Activated T-helper 17 cell treated with anti-CD3 and anti-CD28 coated beads, Interleukin-2, amount 50 U/mL, for 72 hours (primary cell): ENCODE results near the gene NUDT2. TPM values are rescaled to one million over a fixed set of nuclear protein-coding genes. Genes with fewer than 3 reads are reported as not detected.
A peak's percentile ranks its signal among the peaks of the same experiment; 100 is the strongest.
"Not testable (repeated sequence)": the region's sequence is repeated elsewhere in the genome, so short reads cannot be mapped to it uniquely, and the experiment has no call there.

Source experiments
- ATAC-seq: fragments of 150-1000 bp; cut with Tn5 transposase; replicated peaks from 2 replicates; pipeline ENCODE4 v1.10.0; 2021; ENCODE audit warnings: mild to moderate bottlenecking, moderate library complexity
- H3K27ac Mint-ChIP-seq: one replicate; pipeline ENCODE4 v1.8.0; 2022; ENCODE audit warnings: mixed read lengths
- H3K27me3 Mint-ChIP-seq: one replicate; pipeline ENCODE4 v1.8.0; 2022; ENCODE audit warnings: mixed read lengths
- H3K36me3 Mint-ChIP-seq: one replicate; pipeline ENCODE4 v1.8.0; 2022; ENCODE audit warnings: low read depth, mild to moderate bottlenecking, mixed read lengths
- H3K4me1 Mint-ChIP-seq: one replicate; pipeline ENCODE4 v1.8.0; 2022; ENCODE audit warnings: mixed read lengths
- H3K4me3 Mint-ChIP-seq: one replicate; pipeline ENCODE4 v1.8.0; 2022; ENCODE audit warnings: mild to moderate bottlenecking, mixed read lengths
- H3K9me3 Mint-ChIP-seq: one replicate; pipeline ENCODE4 v1.8.0; 2022; ENCODE audit warnings: mixed read lengths
- total RNA-seq, 2 donors: library from RNA; stranded (reverse); gene quantifications; one replicate each; pipeline ENCODE4 v1.2.3, GENCODE V29; 2022

Gene NUDT2
- total RNA-seq, 2 donors from 2014 or later = 31.2 to 34.9 TPM

DNA sequence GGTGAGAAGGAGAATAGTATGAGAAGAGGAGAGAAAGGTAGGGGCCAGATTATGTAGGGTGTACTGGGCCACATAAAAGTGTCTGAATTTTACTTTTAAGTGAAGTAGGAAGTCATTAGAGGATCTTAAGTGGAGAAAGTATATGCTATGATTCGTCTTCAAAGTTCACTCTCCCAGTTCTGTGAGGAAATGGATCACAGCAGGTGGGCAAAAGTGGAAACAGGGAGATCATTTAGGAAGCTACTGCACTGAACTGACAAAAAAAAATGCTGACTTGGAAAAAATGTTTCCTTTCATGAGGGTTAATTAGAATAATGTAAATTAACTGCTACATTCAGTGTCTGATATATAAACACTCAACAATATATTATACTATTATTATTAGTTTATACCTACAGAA, 2.7 kb upstream of the NUDT2 start:
- Mint-ChIP-seq H3K27me3 (no peaks in the 10 kb centered on the region), H3K4me3 (no peak overlapping the region), H3K4me1 (peaks cover 12% of the 10 kb centered on the region), H3K36me3 (peaks cover 13% of the 10 kb centered on the region), H3K9me3 (no peaks in the 10 kb centered on the region), H3K27ac (peak overlapping the region; percentile 34)
- ATAC-seq = no peak

DNA sequence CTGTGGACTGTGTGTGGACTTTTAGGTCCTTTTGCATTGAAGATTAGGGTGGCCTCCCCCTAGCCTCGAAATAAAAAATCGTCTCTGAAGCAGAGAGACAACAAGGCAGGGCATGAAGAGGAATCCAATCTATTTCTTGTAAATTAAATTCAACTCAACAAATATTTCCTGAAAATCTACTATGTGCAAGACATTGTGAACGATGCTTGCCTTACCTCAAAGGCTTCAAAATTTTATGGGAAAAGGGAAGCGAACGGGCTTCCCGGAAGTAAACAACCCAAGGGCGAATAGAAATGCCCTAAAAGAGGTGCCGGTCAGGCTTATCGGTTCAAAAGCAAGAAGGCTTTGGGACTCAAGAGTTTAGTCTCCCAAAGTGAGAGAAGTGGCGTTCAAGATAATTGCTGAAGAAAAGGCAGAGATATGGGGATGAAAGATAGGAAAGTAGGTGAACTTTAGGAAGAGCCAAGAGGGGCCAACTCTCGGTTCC, 826 bp upstream of the NUDT2 start:
- Mint-ChIP-seq H3K4me3 (peak overlapping the region; percentile 98), H3K4me1 (peaks cover 24% of the 10 kb centered on the region), H3K36me3 (peaks cover 13% of the 10 kb centered on the region), H3K27me3 (no peaks in the 10 kb centered on the region), H3K9me3 (no peaks in the 10 kb centered on the region), H3K27ac (peak overlapping the region; percentile 99)
- no peak for ATAC-seq

DNA sequence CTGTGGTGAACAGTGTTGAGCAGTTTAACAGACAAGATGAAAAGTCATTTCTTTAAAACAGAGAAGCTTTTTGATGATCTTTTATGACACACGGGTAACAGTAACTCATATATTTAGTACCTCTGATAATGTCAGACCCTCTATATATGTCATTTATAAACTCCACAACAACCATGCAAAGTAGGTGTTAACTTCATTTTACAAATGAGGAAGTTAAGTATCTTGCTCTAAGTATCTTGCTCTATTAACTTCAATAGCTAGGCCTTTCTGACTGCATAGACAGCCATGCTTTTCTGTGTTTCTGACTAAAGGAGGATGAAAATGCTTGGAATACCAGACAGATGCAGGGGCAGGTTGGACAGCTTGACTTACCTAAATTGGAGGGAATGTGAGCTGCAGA, 1.8 kb downstream of the NUDT2 start:
- Mint-ChIP-seq H3K4me3 (peak overlapping the region; percentile 3), H3K36me3 (peaks cover 16% of the 10 kb centered on the region), H3K27me3 (no peaks in the 10 kb centered on the region), H3K9me3 (no peaks in the 10 kb centered on the region), H3K4me1 (peaks cover 18% of the 10 kb centered on the region), H3K27ac (no peak overlapping the region)
- ATAC-seq = no peak

DNA sequence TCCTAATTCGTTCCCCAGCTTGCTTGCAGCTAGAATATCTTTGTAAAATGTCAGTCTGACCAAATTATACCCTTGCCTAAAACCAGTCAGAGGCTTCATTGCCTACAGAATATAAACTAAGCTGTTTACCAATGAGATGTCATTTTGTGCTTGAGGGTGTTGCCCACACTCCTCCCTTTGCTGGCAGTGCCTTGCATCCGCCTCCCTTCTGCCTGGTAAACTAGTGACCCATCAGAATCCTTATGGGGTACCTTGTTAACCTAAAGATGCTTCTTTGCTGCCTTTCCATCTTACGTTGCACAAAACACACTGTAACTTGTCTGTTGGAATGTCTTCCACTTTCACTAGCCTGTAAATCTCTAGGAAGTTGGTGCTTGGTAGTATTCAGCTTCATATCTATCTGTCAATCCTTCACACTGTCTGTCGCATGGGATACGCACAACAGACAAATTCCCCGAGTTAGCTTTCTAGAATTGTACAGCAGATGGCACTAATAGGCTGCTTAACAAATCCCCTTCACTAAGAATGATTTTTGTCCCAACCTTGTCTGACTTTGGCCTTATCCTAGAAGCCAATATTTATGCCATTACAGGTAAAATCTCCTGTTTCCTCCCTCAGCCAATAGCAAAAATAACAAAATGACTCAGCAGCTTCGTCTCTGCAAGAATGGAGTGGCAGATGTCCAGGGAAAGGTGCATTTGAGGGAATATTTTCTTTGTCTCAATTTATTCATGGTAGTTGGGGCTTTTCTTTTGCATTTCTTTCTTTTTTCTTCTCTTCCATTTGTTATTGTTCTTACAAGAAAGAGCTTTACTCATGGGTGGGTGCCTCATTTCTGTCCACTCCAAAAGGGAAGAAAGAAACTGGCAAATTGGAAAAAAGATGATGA, 3.0 kb downstream of the NUDT2 start:
- Mint-ChIP-seq H3K36me3 (peaks cover 27% of the 10 kb centered on the region), H3K4me1 (peaks cover 13% of the 10 kb centered on the region), H3K27me3 (no peaks in the 10 kb centered on the region), H3K4me3 (no peak overlapping the region), H3K27ac (peak overlapping the region; percentile 53), H3K9me3 (no peaks in the 10 kb centered on the region)
- no peak for ATAC-seq

DNA sequence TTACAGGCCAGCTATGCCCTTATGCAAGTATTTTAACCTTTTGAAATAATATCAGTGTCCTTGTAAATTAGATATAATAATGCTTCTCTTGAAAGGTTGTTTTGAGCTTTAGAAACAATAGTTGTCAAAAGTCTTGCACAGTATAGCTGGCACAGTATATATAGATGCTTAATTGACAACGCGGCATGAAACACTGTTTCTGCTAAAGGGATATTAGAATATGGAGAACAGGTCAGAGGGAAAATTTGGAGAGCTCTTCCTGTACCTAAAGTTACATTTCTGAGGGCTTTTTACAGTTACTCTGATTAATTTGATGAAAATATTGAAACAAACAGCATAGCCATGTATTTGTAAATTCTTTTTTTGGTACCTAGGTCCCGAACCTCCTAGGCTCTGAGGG, 4.5 kb downstream of the NUDT2 start:
- Mint-ChIP-seq H3K4me1 (peaks cover 13% of the 10 kb centered on the region), H3K4me3 (no peak overlapping the region), H3K9me3 (no peaks in the 10 kb centered on the region), H3K27ac (no peak overlapping the region), H3K36me3 (peaks cover 36% of the 10 kb centered on the region), H3K27me3 (no peaks in the 10 kb centered on the region)
- ATAC-seq = no peak

DNA sequence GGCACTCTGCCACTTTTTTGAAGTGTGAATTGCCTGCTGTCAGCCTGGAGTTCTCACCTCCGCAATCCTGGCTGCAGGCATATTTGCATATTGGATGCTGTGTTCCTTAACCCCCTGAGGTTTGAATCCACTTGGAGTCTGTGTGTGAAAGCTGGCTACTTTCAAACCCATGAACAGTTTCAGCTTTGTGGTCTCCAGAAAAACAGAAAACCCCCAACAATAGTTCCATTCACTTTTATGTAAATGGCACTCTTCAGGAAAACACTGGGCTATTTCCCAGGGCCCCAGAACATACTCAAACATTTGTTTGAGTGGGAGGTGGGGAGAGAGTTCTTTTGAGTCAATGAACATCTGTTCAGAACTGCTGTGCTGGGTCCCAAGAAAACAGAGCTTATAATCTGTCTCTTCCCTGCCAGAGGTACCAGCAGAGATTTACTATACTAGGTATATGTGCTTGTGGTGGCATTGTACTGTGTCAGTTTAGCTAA, 5.0 kb downstream of the NUDT2 start:
- Mint-ChIP-seq H3K9me3 (no peaks in the 10 kb centered on the region), H3K27ac (peak overlapping the region; percentile 30), H3K27me3 (no peaks in the 10 kb centered on the region), H3K4me3 (no peak overlapping the region), H3K36me3 (peaks cover 36% of the 10 kb centered on the region), H3K4me1 (peaks cover 13% of the 10 kb centered on the region)
- ATAC-seq = no peak

DNA sequence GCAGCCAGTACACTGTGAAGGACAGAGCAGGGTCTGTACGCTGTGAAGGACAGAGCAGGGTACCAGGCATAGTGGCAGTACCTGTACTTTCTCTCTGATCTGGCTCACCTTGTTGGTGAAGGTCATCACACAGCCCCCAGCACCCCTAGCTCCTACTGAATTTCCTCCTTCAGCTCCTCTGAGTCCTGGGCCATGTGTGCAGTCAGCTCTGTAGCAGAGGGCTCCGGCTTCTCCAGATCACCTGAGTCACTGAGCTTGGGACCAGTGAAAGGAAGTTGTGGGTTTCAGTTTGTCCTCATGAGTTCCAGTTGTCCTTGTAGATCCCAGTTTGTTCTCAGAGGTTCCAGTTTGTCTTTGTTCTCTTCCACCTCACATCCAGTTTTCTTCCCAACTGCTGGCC, 5.5 kb downstream of the NUDT2 start:
- H3K9me3 Mint-ChIP-seq = no peaks in the 10 kb centered on the region
- H3K27me3 Mint-ChIP-seq = no peaks in the 10 kb centered on the region
- H3K4me1 Mint-ChIP-seq = peaks cover 13% of the 10 kb centered on the region
- ATAC-seq = no peak
- peaks cover 36% of the 10 kb centered on the region for H3K36me3 Mint-ChIP-seq
- peak overlapping the region; percentile 30 for H3K27ac Mint-ChIP-seq
- H3K4me3 Mint-ChIP-seq = no peak overlapping the region

DNA sequence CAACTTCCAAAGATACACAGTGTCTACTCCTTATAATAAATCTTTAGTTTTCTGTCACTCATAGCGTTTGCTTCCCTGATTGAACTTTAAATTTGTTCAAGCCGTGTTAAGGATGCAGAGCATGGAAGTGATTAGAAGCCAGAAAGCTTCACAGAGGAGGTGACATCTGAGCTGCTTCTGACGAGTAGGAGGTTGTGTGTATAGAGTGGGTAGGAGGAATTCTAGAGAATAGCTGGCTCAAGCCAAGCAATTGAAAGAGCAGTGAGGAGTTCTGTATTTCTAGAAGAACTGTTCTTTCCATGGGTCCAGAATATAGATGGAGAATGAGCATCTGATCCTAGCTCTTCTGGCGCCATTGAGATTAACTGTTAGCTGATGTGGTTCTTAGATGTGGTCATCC, 6.0 kb downstream of the NUDT2 start:
- Mint-ChIP-seq H3K27me3 (no peaks in the 10 kb centered on the region), H3K4me3 (no peak overlapping the region), H3K27ac (peak overlapping the region; percentile 30), H3K36me3 (peaks cover 41% of the 10 kb centered on the region), H3K4me1 (peaks cover 13% of the 10 kb centered on the region), H3K9me3 (no peaks in the 10 kb centered on the region)
- ATAC-seq = no peak

DNA sequence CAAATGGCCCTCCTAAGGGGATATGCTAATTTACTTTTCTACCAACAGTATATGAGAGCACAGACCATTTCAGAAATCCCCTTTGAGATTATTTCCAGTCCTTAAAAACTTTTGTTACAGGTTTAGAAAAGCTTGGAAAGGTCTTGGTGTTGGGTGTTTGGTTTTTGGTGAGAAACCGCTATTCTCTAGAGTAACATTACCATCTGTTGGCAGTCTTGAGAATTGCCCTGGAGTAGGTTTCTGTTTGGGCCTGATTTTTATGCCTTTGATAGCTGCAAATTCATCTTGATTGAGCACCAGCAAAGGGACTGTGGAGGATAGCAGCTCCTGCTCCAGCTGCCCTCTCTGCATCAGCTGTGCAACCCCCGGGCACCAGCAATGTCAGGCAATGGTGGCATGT, 8.0 kb downstream of the NUDT2 start:
- Mint-ChIP-seq H3K27ac (no peak overlapping the region), H3K4me3 (no peak overlapping the region), H3K36me3 (peaks cover 60% of the 10 kb centered on the region), H3K9me3 (no peaks in the 10 kb centered on the region), H3K27me3 (no peaks in the 10 kb centered on the region), H3K4me1 (peaks cover 5% of the 10 kb centered on the region)
- no peak for ATAC-seq

DNA sequence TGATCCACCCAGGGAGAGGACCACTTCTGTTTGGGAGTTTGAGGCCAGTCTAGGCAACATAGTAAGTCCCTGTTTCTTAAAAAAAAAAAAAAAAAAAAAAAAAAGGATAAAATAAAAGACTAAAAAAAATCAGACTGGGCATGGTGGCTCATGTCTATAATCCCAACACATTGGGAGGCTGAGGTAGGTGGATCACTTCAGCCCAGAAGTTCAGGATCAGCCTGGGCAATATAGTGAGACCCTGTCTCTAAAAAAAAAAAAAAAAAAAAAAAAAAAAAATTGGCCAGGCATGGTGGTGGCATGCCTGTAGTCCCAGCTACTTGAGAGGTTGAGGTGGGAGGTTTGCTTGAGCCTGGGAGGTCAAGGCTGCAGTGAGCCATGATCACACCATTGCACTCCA, 8.7 kb downstream of the NUDT2 start:
- H3K4me3 Mint-ChIP-seq, H3K27me3 Mint-ChIP-seq, H3K27ac Mint-ChIP-seq, ATAC-seq, H3K4me1 Mint-ChIP-seq, H3K9me3 Mint-ChIP-seq: not testable (repeated sequence)
- H3K36me3 Mint-ChIP-seq = peaks cover 67% of the 10 kb centered on the region

DNA sequence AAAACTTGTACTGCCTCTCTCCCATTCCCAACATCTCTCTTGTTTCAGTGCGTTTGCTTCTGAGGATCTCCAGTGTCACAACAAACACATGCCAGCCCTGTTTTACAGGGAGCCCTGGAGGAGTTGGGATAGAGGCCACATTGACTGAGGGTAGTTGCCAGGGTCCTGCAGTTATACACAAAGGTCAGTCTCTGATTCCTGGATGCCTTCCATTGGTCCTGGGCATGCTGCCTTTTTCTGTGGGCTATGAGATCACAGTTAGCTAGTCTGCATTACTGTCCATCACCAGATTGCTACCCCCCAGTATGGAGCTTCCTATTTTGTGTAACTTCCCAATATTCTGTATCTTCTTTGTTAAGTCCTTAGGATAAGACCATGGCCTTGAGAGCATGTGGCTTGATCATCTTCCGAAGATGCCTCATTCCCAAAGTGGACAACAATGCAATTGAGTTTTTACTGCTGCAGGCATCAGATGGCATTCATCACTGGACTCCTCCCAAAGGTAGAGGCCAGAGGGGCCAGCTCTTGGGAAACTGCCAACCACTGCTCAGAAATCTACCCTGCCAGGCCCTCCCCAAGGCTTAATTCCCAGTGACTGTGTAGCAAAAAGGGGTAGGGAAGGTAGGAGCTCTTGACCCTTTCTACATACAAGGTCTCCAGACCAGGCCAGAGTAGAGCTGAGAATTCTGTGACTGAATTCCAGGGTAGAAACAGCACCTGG, 9.5 kb downstream of the NUDT2 start:
- no peak overlapping the region for H3K4me3 Mint-ChIP-seq
- no peak for ATAC-seq
- peaks cover 75% of the 10 kb centered on the region for H3K36me3 Mint-ChIP-seq
- no peaks in the 10 kb centered on the region for H3K4me1 Mint-ChIP-seq
- no peaks in the 10 kb centered on the region for H3K9me3 Mint-ChIP-seq
- no peak overlapping the region for H3K27ac Mint-ChIP-seq
- no peaks in the 10 kb centered on the region for H3K27me3 Mint-ChIP-seq

DNA sequence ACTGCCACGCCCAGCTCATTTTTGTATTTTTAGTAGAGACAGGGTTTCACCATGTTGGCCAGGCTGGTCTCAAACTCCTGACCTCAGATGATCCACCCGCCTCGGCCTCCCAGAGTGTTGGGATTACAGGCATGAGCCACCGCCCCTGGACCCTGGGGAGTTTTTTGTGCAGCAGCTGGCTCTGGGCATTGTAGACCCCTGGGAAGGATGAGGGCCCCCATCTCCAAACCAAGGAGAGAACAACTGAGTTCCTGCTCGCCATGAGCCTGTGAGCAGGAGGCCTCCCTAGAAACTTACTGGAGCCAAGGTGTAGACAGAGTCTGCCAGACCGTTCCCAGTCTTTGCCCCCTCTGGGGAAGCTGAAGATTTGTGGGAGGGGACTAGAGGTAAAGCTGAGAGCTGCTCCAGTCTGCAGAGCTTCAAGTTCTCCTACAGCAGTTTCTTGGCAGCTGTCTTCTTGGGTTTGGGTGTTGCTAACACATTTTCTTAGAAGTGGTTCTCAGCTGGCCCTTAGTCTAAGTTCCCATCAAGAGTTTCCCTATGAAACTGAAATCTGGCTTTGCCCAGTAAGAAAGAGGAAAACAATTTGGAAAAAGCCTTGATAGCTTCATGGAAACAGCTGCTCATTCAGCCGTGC, 12.4 kb downstream of the NUDT2 start:
- no peaks in the 10 kb centered on the region for H3K9me3 Mint-ChIP-seq
- H3K4me3 Mint-ChIP-seq = no peak overlapping the region
- no peaks in the 10 kb centered on the region for H3K4me1 Mint-ChIP-seq
- H3K27me3 Mint-ChIP-seq = no peaks in the 10 kb centered on the region
- ATAC-seq = no peak
- no peak overlapping the region for H3K27ac Mint-ChIP-seq
- peaks cover 74% of the 10 kb centered on the region for H3K36me3 Mint-ChIP-seq

DNA sequence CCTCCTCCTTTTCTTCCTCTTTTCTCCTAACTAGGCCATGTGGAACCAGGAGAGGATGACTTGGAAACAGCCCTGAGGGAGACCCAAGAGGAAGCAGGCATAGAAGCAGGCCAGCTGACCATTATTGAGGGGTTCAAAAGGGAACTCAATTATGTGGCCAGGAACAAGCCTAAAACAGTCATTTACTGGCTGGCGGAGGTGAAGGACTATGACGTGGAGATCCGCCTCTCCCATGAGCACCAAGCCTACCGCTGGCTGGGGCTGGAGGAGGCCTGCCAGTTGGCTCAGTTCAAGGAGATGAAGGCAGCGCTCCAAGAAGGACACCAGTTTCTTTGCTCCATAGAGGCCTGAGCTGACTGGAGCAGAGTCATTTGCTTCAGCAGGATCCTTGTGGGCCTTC, 13.7 kb downstream of the NUDT2 start:
- no peaks in the 10 kb centered on the region for H3K9me3 Mint-ChIP-seq
- no peak for ATAC-seq

DNA sequence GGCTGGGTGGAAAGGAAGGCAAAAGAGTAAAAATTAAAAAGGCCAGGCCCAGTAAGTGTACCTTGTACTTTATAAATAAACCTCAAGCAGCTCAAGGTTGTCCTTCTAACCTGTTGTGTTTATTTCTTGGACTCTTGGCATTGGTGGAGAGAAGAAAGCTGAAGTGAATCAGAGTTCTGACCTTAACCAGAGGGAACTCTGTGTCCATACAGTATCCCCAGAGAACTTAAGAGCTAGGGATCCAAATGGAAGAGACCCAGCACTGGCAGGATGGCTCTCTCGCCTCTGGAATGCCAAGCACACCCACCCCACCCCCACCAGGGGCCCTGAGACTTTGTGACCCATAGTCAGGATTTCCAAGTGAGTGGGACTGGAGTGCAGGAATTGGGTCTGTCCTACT, 14.2 kb downstream of the NUDT2 start:
- no peak for ATAC-seq
- Mint-ChIP-seq H3K4me3 (no peak overlapping the region), H3K27ac (no peak overlapping the region), H3K27me3 (no peaks in the 10 kb centered on the region), H3K36me3 (peaks cover 69% of the 10 kb centered on the region), H3K4me1 (no peaks in the 10 kb centered on the region), H3K9me3 (no peaks in the 10 kb centered on the region)

More for the DNA sequence above, 13.7 kb downstream of the NUDT2 start:
- no peak overlapping the region for H3K4me3 Mint-ChIP-seq
- peaks cover 68% of the 10 kb centered on the region for H3K36me3 Mint-ChIP-seq
- no peaks in the 10 kb centered on the region for H3K4me1 Mint-ChIP-seq
- H3K27ac Mint-ChIP-seq = no peak overlapping the region
- H3K27me3 Mint-ChIP-seq = no peaks in the 10 kb centered on the region
